Lower lobe of right lung (tissue), 2 donors: ENCODE results near the gene STK31. TPM values are rescaled to one million over a fixed set of nuclear protein-coding genes. Genes with fewer than 3 reads are reported as not detected.
"Not testable (repeated sequence)": the region's sequence is repeated elsewhere in the genome, so short reads cannot be mapped to it uniquely, and the experiment has no call there.

Experiments
- ATAC-seq, 2 donors: fragments of 200-7000 bp; cut with Tn5 transposase; one replicate each; pipeline ENCODE4 v1.9.1; 2020 to 2022; ENCODE audit warnings: mild to moderate bottlenecking in 2 of 2, moderate library complexity in 2 of 2
- DNase-seq: peaks from one replicate; pipeline ENCODE4 v3.0.0-alpha.2; 2020
- H3K27ac ChIP-seq: fragments of 200-600 bp; one replicate; pipeline ENCODE4 v1.8.0; 2022
- H3K27me3 ChIP-seq: fragments of 200-600 bp; one replicate; pipeline ENCODE4 v1.8.0; 2022; ENCODE audit warnings: low read depth
- H3K36me3 ChIP-seq: fragments of 200-600 bp; one replicate; pipeline ENCODE4 v1.8.0; 2022; ENCODE audit warnings: mild to moderate bottlenecking
- H3K4me1 ChIP-seq: fragments of 200-600 bp; one replicate; pipeline ENCODE4 v1.8.0; 2022
- H3K4me3 ChIP-seq: fragments of 200-600 bp; one replicate; pipeline ENCODE4 v1.8.0; 2022; ENCODE audit warnings: mild to moderate bottlenecking
- H3K9me3 ChIP-seq: fragments of 200-600 bp; one replicate; pipeline ENCODE4 v1.8.0; 2022
- intact Hi-C: fragments of 100-400 bp; cut with DNase I; formaldehyde crosslinking; loops from one replicate; pipeline ENCODE4 v1.11.0; 2022
- total RNA-seq: library from RNA; stranded (reverse); fragmentation: NEBNext Ultra II Directional; extraction: Animal tissue kit (Norgen Biotek cat#: 25700); gene quantifications from one replicate; pipeline ENCODE4 v1.2.1, GENCODE V29; 2021
- TF ChIP-seq, protein P1 (sequence below): fragments of 200-600 bp; IDR thresholded peaks from one replicate; pipeline ENCODE4 v1.8.0; 2022; ENCODE audit warnings: antibody characterized with exemption, mild to moderate bottlenecking
- donor health status: DM: no; HTN: yes; CAD: no; lungs with severe emphysema.

The STK31 gene
- total RNA-seq, 1 donor from 2014 or later, result 1.0 TPM

DNA sequence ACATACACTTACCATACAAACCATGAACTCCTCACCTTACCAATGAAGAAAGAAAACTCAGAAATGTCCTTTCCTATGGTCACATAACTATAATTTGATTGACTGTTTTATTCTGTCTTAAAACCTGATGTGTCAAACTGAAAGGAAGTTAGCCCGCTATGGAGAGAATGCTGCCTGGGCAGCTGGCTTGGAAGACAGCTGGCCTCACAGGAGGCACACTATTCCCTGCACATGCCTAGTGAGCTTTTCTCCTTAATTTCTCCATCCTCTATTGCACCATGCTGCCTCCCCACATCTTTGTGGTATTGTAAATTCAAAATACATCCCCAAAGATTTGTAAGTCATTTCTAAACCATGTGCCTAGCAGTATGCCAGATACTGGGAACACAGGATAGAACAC is 163.3 kb downstream of the STK31 start:
- Histone ChIP-seq H3K27ac (no peak overlapping the region), H3K4me1 (no peaks in the 10 kb centered on the region), H3K27me3 (no peaks in the 10 kb centered on the region), H3K36me3 (no peaks in the 10 kb centered on the region), H3K4me3 (no peak overlapping the region), H3K9me3 (no peaks in the 10 kb centered on the region)
- TF ChIP-seq, protein P1, sequence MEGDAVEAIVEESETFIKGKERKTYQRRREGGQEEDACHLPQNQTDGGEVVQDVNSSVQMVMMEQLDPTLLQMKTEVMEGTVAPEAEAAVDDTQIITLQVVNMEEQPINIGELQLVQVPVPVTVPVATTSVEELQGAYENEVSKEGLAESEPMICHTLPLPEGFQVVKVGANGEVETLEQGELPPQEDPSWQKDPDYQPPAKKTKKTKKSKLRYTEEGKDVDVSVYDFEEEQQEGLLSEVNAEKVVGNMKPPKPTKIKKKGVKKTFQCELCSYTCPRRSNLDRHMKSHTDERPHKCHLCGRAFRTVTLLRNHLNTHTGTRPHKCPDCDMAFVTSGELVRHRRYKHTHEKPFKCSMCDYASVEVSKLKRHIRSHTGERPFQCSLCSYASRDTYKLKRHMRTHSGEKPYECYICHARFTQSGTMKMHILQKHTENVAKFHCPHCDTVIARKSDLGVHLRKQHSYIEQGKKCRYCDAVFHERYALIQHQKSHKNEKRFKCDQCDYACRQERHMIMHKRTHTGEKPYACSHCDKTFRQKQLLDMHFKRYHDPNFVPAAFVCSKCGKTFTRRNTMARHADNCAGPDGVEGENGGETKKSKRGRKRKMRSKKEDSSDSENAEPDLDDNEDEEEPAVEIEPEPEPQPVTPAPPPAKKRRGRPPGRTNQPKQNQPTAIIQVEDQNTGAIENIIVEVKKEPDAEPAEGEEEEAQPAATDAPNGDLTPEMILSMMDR, result no peak
- ATAC-seq (no peak), DNase-seq (no peak)
- intact Hi-C loops, result no loop called here

DNA sequence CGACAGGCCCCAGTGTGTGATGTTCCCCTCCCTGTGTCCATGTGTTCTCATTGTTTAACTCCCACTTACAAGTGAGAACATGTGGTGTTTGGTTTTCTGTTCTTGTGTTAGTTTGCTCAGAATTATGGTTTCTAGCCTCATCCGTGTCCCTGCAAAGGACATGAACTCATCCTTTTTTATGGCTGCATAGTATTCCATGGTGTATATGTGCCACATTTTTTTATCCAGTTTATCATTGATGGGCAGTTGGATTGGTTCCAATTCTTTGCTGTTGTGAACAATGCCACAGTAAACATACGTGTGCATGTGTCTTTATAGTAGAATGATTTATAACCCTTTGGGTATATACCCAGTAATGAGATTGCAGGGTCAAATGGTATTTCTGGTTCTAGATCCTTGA is 166.5 kb downstream of the STK31 start:
- H3K4me1 ChIP-seq, H3K4me3 ChIP-seq, H3K9me3 ChIP-seq, H3K27ac ChIP-seq, H3K36me3 ChIP-seq, ATAC-seq, H3K27me3 ChIP-seq, intact Hi-C loops, DNase-seq: not testable (repeated sequence)

Other genes starting within 250 kb of the STK31 start
- 2.0 TPM for gene IGF2BP3, start 239.7 kb upstream of the STK31 start, total RNA-seq
- 84.1 TPM for gene TRA2A, start 178.2 kb upstream of the STK31 start, total RNA-seq
- 15.5 TPM for gene CCDC126, start 112.8 kb upstream of the STK31 start, total RNA-seq
- 10.3 TPM for gene FAM221A, start 30.0 kb upstream of the STK31 start, total RNA-seq